GM23248 (cell line): ENCODE measurements around the gene TPM4. TPM values are rescaled to one million over a fixed set of nuclear protein-coding genes. Genes with fewer than 3 reads are reported as not detected.
"Not testable (repeated sequence)": the region's sequence is repeated elsewhere in the genome, so short reads cannot be mapped to it uniquely, and the experiment has no call there.

Experiments
- DNase-seq: peaks from one replicate; pipeline ENCODE4 v3.0.0-alpha.2; 2015
- H2AFZ ChIP-seq: fragments of 200-600 bp; sonication (generic); 2 replicates; pipeline ENCODE4 v1.6.1; 2016; ENCODE audit warnings: antibody characterized with exemption
- H3F3A ChIP-seq: fragments of 200-600 bp; sonication (generic); 2 replicates; pipeline ENCODE4 v1.6.1; 2016; ENCODE audit warnings: mild to moderate bottlenecking, antibody characterized with exemption, mixed run types; ENCODE audit not compliant: insufficient read depth
- H3K27ac ChIP-seq: fragments of 200-600 bp; sonication (generic); 2 replicates; pipeline ENCODE4 v1.5.1; 2016; ENCODE audit warnings: mild to moderate bottlenecking
- H3K27me3 ChIP-seq: fragments of 200-600 bp; sonication (generic); replicated peaks from 2 replicates; pipeline ENCODE4 v1.6.1; 2016; ENCODE audit warnings: mild to moderate bottlenecking; ENCODE audit not compliant: insufficient read depth
- H3K36me3 ChIP-seq: fragments of 200-600 bp; sonication (generic); 2 replicates; pipeline ENCODE4 v1.6.1; 2016; ENCODE audit warnings: low read depth, mild to moderate bottlenecking
- H3K4me1 ChIP-seq: fragments of 200-600 bp; sonication (generic); 2 replicates; pipeline ENCODE4 v1.6.1; 2016; ENCODE audit warnings: mild to moderate bottlenecking; ENCODE audit not compliant: insufficient read depth
- H3K4me2 ChIP-seq: fragments of 200-600 bp; sonication (generic); one replicate; pipeline ENCODE4 v1.6.1; 2016; ENCODE audit warnings: mild to moderate bottlenecking; ENCODE audit not compliant: unreplicated experiment
- H3K4me3 ChIP-seq: fragments of 200-600 bp; sonication (generic); 2 replicates; pipeline ENCODE4 v1.5.1; 2016; ENCODE audit warnings: mild to moderate bottlenecking
- H3K79me2 ChIP-seq: fragments of 200-600 bp; sonication (generic); 2 replicates; pipeline ENCODE4 v1.6.1; 2016; ENCODE audit warnings: mild to moderate bottlenecking; ENCODE audit not compliant: insufficient read depth
- H3K9ac ChIP-seq: fragments of 200-600 bp; sonication (generic); 2 replicates; pipeline ENCODE4 v1.6.1; 2016; ENCODE audit warnings: mild to moderate bottlenecking
- H3K9me2 ChIP-seq: fragments of 200-600 bp; sonication (generic); 2 replicates; pipeline ENCODE4 v1.6.1; 2016; ENCODE audit warnings: mixed run types, mild to moderate bottlenecking, moderate library complexity; ENCODE audit not compliant: insufficient read depth
- H3K9me3 ChIP-seq: fragments of 200-600 bp; sonication (generic); one replicate; pipeline ENCODE4 v1.6.1; 2017; ENCODE audit warnings: low read depth
- H4K20me1 ChIP-seq: fragments of 200-600 bp; sonication (generic); 2 replicates; pipeline ENCODE4 v1.6.0; 2016; ENCODE audit not compliant: insufficient read depth
- EZH2 ChIP-seq: fragments of 200-600 bp; sonication (generic); IDR thresholded peaks from 2 replicates; pipeline ENCODE4 v1.6.1; 2018; ENCODE audit warnings: antibody characterized with exemption, mild to moderate bottlenecking; ENCODE audit not compliant: insufficient read depth, poor library complexity, severe bottlenecking
- EZH2phosphoT487 ChIP-seq: fragments of 200-600 bp; sonication (generic); IDR thresholded peaks from 2 replicates; pipeline ENCODE4 v1.6.1; 2018; ENCODE audit warnings: antibody characterized with exemption, moderate library complexity, mild to moderate bottlenecking, low read depth; ENCODE audit not compliant: insufficient read depth
- WGBS, 2 experiments: methylation state at CpG; one replicate each; pipeline ENCODE4 v1.1.6; 2015 to 2017; ENCODE audit warnings: low lambda C conversion rate in 2 of 2, low coverage in 1 of 2; ENCODE audit errors: missing lambda C conversion rate in 2 of 2; 5-methylcytosine and 5-hydroxymethylcytosine counted together
- in situ Hi-C: fragments of 300-500 bp; cut with MboI; formaldehyde crosslinking; loops from 2 replicates; pipeline ENCODE4 v1.15.0; 2020
- polyA plus RNA-seq: library from polyadenylated mRNA; unstranded; fragments of >200 nt; fragmentation: Nextera tagmentation; extraction: Ambion mirVana; gene quantifications from 2 replicates; pipeline ENCODE4 v1.2.1, GENCODE V29; 2016
- total RNA-seq: library from RNA; depleted of rRNA; stranded (reverse); fragments of >200 nt; shearing (Covaris generic); gene quantifications from 2 replicates; pipeline ENCODE4 v1.2.3, GENCODE V29; 2014

The TPM4 gene
- total and polyA plus RNA-seq, 2 experiments from 2014 or later, result 1,408 to 1,469 TPM

- Histone ChIP-seq H4K20me1 (no peaks in the 10 kb centered on the region; the same call in 1 of the 2 replicates), H3K79me2 (peaks cover 84% of the 10 kb centered on the region), H3F3A (peaks cover 80% of the 10 kb centered on the region), H3K4me1 (peaks cover 26% of the 10 kb centered on the region), H3K27ac (peak overlapping the region; percentile 99), H3K36me3 (peaks cover 40% of the 10 kb centered on the region), H3K9ac (peak overlapping the region; percentile 100), H3K9me2 (no peaks in the 10 kb centered on the region), H2AFZ (no peak overlapping the region), H3K4me3 (peak overlapping the region; percentile 97), H3K9me3 (no peaks in the 10 kb centered on the region), H3K4me2 (peak overlapping the region; percentile 98), H3K27me3 (no peaks in the 10 kb centered on the region)
- TF ChIP-seq EZH2phosphoT487 (no peak), EZH2 (no peak)
- DNase-seq, result peak; percentile 88
- 0 to 2% methylated on average over 16 of the region's 16 CpGs for WGBS, 2 experiments
- in situ Hi-C loops, result no loop called here
These were observed 1.9 kb downstream of the TPM4 start for GRCh38 chr19:16077984-16078758.

DNA sequence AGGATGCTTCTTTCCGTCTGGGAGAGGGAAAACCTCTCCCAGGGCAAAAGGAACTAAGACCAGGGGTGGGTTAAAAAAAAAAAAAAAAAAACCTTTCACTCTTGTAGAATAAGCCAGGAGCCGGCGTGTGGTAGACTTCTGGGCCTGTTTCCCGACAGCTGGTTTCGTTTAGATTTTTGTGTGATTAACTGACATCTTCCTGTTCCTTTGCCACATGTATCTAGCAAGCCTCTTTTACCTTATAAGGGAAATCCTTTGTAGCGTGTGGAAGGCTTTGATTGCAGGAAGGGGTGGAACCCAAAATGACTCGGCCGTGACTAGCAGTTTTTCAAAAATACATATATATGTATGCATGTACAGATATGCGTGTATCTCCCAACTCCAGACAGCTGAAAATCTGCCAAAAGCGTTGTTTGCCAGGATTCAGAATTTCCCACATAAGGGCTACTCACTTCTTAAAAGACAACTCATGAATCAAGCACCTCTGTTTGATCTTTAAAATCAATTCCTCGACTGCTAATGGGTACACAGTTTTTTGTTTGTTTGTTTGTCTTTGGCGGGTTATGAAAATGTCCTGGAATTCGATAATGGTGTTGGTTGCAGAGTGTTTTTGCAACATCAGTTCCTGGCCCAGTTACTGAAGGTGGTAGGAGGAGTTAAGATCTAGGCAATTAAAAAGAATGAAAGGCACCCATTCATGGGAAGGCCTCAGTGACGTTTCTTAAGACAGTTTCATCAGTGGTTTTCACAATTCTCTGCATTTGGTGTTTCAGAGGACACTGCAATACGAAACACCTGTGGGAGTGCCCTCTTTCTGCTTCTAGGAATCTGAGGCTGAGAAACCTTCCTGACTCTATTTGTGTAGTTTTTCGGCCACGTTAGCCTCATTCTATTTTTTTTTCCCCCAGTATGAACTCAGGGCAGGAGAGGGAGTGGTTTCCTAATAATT is 2.7 kb downstream of the TPM4 start:
- H2AFZ ChIP-seq, result no peak overlapping the region
- no peak for TF ChIP-seq EZH2
- TF ChIP-seq EZH2phosphoT487, result 0 out of 2 replicates have a peak, but pooled peaks have one; percentile 49
- H3K9me2 ChIP-seq, result no peaks in the 10 kb centered on the region
- H3K27me3 ChIP-seq, result no peaks in the 10 kb centered on the region
- H3K27ac ChIP-seq, result peak overlapping the region; percentile 99
- peaks cover 26% of the 10 kb centered on the region for H3K4me1 ChIP-seq
- 1% methylated on average over 17 of the region's 17 CpGs for WGBS, 2 experiments
- peaks cover 81% of the 10 kb centered on the region for H3F3A ChIP-seq
- H3K9me3 ChIP-seq, result no peaks in the 10 kb centered on the region
- peak overlapping the region; percentile 97 for H3K4me3 ChIP-seq
- H3K36me3 ChIP-seq, result peaks cover 49% of the 10 kb centered on the region
- peak overlapping the region; percentile 100 for H3K9ac ChIP-seq
- peak; percentile 97 for DNase-seq
- H3K4me2 ChIP-seq, result peak overlapping the region; percentile 98
- in situ Hi-C loops, result no loop called here
- H3K79me2 ChIP-seq, result peaks cover 90% of the 10 kb centered on the region
- H4K20me1 ChIP-seq, result no peaks in the 10 kb centered on the region; the same call in 1 of the 2 replicates

GRCh38 chr19:16084067-16084685 is 7.9 kb downstream of the TPM4 start:
- Histone ChIP-seq H3K9me2 (no peaks in the 10 kb centered on the region), H2AFZ (no peak overlapping the region), H3K27me3 (no peaks in the 10 kb centered on the region), H3K9ac (peak overlapping the region; percentile 0; the same call in 1 of the 2 replicates), H3K4me3 (no peak overlapping the region), H3K4me1 (peaks cover 26% of the 10 kb centered on the region), H3K36me3 (peaks cover 86% of the 10 kb centered on the region), H3K79me2 (peaks cover 100% of the 10 kb centered on the region), H3K27ac (peak overlapping the region; percentile 99), H3K9me3 (no peaks in the 10 kb centered on the region), H4K20me1 (peaks cover 5% of the 10 kb centered on the region; the same call in 1 of the 2 replicates), H3K4me2 (no peak overlapping the region), H3F3A (peaks cover 89% of the 10 kb centered on the region)
- DNase-seq, result no peak
- in situ Hi-C loops, result no loop called here
- WGBS, 2 experiments, result 87 to 92% methylated on average over 11 of the region's 11 CpGs
- no peak for TF ChIP-seq EZH2
- TF ChIP-seq EZH2phosphoT487, result no peak

DNA sequence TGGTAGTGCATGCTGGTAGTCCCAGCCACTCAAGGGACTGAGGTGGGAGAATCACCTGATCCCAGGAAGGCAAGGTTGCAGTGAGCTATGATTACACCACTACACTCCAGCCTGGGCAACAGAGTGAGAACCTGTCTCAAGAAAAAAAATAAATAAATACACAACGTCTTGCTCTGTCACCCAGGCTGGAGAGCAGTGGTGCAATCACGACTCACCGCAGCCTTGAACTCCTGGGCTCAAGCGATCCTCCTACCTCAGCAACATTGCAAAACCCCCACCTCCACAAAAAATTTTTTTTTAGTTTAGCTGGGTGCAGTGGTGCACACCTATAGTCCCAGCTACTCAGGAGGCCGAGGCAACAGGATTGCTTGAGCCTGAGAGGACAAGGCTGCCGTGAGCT is 8.8 kb downstream of the TPM4 start:
- H3K27ac ChIP-seq, result peak overlapping the region; percentile 99
- no peaks in the 10 kb centered on the region for H3K9me3 ChIP-seq
- H3K9ac ChIP-seq, result peak overlapping the region; percentile 27; the same call in 1 of the 2 replicates
- H4K20me1 ChIP-seq, result peaks cover 5% of the 10 kb centered on the region; the same call in 1 of the 2 replicates
- no peaks in the 10 kb centered on the region for H3K9me2 ChIP-seq
- H3K4me1 ChIP-seq, result peaks cover 17% of the 10 kb centered on the region
- H3K36me3 ChIP-seq, result peaks cover 92% of the 10 kb centered on the region
- peak; percentile 53 for DNase-seq
- H3K27me3 ChIP-seq, result no peaks in the 10 kb centered on the region
- WGBS, 2 experiments, result 71 to 72% methylated on average over 6 of the region's 6 CpGs
- H2AFZ ChIP-seq, result no peak overlapping the region
- in situ Hi-C loops, result no loop called here
- H3F3A ChIP-seq, result peaks cover 89% of the 10 kb centered on the region
- TF ChIP-seq EZH2, result no peak
- no peak overlapping the region for H3K4me2 ChIP-seq
- H3K4me3 ChIP-seq, result no peak overlapping the region
- peaks cover 100% of the 10 kb centered on the region for H3K79me2 ChIP-seq

DNA sequence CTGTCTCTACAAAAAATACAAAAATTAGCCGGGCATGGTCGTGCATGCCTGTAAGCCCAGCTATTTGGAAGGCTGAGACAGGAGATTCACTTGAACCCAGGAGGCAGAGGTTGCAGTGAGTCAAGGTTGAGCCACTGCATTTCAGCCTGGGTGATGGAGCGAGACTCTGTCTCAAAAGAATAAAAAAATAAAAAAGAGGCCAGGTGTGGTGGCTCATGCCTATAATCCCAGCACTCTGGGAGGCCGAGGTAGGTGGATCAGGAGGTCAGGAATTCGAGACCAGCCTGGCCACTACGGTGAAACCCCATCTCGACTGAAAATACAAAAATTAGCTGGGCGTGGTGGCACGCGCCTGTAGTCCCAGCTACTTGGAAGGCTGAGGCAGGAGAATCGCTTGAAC is 11.1 kb downstream of the TPM4 start:
- in situ Hi-C loops, H2AFZ ChIP-seq, H3K9me2 ChIP-seq, H3K9me3 ChIP-seq, H3K9ac ChIP-seq, H3K4me2 ChIP-seq, H4K20me1 ChIP-seq, H3K4me3 ChIP-seq, H3K27me3 ChIP-seq, DNase-seq, H3K4me1 ChIP-seq: not testable (repeated sequence)
- Histone ChIP-seq H3K36me3 (peaks cover 93% of the 10 kb centered on the region), H3K27ac (peak overlapping the region; percentile 41), H3F3A (peaks cover 90% of the 10 kb centered on the region), H3K79me2 (peaks cover 100% of the 10 kb centered on the region)
- WGBS, 2 experiments, result 91 to 93% methylated on average over 11 of the region's 11 CpGs
